Prostate gland (tissue), 2 donors: ENCODE results near the gene CRYGD.

Source experiments
- POLR2A ChIP-seq: fragments of 450-650 bp; IDR thresholded peaks from one replicate; pipeline ENCODE4 v1.6.1; 2016; ENCODE audit warnings: antibody characterized with exemption, mild to moderate bottlenecking
- POLR2AphosphoS5 ChIP-seq: sonication (generic); formaldehyde crosslinking; IDR thresholded peaks from one replicate; pipeline ENCODE4 v1.6.1; 2017; ENCODE audit warnings: antibody characterized with exemption
- TF ChIP-seq, protein P1 (sequence below), 4 experiments: fragments of 200-600 bp in 2 of 4; fragments of 450-650 bp in 2 of 4; sonication (generic) in 2 of 4; IDR thresholded peaks; 1 replicate in 3 of 4; 2 replicates in 1 of 4; pipeline ENCODE4 v1.5.1; 2016 to 2019; ENCODE audit warnings: antibody characterized with exemption in 4 of 4, mild to moderate bottlenecking in 2 of 4, moderate library complexity in 2 of 4

GRCh38 chr2:208135794-208136715 lies 11.7 kb upstream of the CRYGD start:
- no peak for TF ChIP-seq POLR2AphosphoS5
- TF ChIP-seq, protein P1, sequence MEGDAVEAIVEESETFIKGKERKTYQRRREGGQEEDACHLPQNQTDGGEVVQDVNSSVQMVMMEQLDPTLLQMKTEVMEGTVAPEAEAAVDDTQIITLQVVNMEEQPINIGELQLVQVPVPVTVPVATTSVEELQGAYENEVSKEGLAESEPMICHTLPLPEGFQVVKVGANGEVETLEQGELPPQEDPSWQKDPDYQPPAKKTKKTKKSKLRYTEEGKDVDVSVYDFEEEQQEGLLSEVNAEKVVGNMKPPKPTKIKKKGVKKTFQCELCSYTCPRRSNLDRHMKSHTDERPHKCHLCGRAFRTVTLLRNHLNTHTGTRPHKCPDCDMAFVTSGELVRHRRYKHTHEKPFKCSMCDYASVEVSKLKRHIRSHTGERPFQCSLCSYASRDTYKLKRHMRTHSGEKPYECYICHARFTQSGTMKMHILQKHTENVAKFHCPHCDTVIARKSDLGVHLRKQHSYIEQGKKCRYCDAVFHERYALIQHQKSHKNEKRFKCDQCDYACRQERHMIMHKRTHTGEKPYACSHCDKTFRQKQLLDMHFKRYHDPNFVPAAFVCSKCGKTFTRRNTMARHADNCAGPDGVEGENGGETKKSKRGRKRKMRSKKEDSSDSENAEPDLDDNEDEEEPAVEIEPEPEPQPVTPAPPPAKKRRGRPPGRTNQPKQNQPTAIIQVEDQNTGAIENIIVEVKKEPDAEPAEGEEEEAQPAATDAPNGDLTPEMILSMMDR (IDR thresholded peaks at IDR 0.05) = no peak
- no peak for TF ChIP-seq POLR2A
